Loucy (cell line): ENCODE measurements around the gene DOC2B.

ENCODE experiments used
- EZH2phosphoT487 ChIP-seq: fragments of 200-600 bp; IDR thresholded peaks from 2 replicates; pipeline ENCODE4 v1.6.1; 2018; ENCODE audit warnings: antibody characterized with exemption, mild to moderate bottlenecking, moderate library complexity, borderline replicate concordance
- TF ChIP-seq, protein P1 (sequence below): fragments of 200-600 bp; sonication (generic); conservative IDR thresholded peaks from 2 replicates; pipeline ENCODE4 v1.5.1; 2014; ENCODE audit warnings: mild to moderate bottlenecking, antibody characterized with exemption, low read length

DNA sequence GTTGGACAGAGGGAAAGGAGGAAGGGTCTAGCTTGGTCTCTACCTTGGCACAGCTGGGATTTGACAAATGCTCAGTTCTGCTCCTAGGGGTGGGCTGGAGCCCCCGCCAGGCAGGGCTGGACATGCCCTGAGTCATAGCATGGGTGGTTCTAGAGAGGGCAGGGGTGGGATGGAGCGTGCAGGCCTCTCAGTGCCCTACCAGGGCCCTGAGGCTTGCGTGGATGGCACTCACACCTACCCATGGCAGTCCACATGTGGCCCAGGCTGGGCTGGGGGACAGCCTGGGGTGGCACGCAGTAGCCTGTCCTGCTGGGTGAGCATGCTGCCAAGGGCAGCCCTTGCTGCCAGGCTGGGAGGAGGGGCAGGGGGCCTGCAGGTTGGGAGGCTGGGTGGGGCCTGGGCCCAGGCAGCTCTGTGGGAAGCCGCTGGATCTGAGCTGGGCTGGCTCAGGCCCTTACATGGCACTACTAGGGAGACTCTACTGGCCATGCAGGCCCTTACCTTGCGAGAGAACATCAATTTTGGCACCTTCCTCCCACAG lies 11.2 kb downstream of the DOC2B start:
- TF ChIP-seq, protein P1, sequence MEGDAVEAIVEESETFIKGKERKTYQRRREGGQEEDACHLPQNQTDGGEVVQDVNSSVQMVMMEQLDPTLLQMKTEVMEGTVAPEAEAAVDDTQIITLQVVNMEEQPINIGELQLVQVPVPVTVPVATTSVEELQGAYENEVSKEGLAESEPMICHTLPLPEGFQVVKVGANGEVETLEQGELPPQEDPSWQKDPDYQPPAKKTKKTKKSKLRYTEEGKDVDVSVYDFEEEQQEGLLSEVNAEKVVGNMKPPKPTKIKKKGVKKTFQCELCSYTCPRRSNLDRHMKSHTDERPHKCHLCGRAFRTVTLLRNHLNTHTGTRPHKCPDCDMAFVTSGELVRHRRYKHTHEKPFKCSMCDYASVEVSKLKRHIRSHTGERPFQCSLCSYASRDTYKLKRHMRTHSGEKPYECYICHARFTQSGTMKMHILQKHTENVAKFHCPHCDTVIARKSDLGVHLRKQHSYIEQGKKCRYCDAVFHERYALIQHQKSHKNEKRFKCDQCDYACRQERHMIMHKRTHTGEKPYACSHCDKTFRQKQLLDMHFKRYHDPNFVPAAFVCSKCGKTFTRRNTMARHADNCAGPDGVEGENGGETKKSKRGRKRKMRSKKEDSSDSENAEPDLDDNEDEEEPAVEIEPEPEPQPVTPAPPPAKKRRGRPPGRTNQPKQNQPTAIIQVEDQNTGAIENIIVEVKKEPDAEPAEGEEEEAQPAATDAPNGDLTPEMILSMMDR: no peak
- TF ChIP-seq EZH2phosphoT487: no peak
